ENCODE results near the gene ACSL4. TPM values are rescaled to one million over a fixed set of nuclear protein-coding genes. Genes with fewer than 3 reads are reported as not detected.

The ACSL4 gene
- total RNA-seq, 1 experiment from 2014 or later, result 85.8 TPM

DNA sequence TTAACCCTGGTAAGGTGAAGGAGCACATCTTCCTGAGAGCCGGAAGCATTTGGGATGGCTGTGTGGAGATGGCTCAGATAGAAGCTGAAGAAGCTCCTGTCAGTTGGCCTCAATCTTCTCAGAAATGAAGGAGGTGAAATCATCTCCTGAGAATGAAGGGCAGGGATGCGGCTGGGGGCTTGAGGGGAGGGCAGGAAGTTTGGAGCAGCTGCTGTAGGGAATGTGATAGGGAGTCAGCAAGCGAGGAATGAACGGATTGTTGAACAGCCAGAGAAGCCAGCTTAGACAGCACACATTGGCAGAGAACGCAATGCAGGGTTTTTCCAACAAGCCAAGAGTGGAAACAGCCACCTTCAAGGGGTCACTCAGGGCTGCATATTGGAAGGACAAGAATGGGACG, 118.1 kb downstream of the ACSL4 start:
- H3K9ac ChIP-seq (ENCODE audit: low read length), result no peak overlapping the region
- no peak overlapping the region for H3K27ac ChIP-seq (ENCODE audit: low read length)
- no peaks in the 10 kb centered on the region for H3K79me2 ChIP-seq (ENCODE audit: low read length)
- H3K4me2 ChIP-seq (ENCODE audit: low read depth, low read length, poor library complexity, severe bottlenecking), result no peak overlapping the region
- no peak for DNase-seq
- H3K9me3 ChIP-seq (ENCODE audit: low read length), result no peaks in the 10 kb centered on the region
- no peaks in the 10 kb centered on the region for H3K4me1 ChIP-seq (ENCODE audit: low read length)
- no peak overlapping the region for H3K4me3 ChIP-seq (ENCODE audit: low read length)
- no peaks in the 10 kb centered on the region for H3K9me2 ChIP-seq (replicated peaks; ENCODE audit: insufficient read depth, low read length)
- no peak overlapping the region for H2AFZ ChIP-seq (ENCODE audit: low read length)
- no peaks in the 10 kb centered on the region for H3K27me3 ChIP-seq (ENCODE audit: low read length)
- no peaks in the 10 kb centered on the region for H3K36me3 ChIP-seq (ENCODE audit: insufficient read depth, low read length)
- H4K20me1 ChIP-seq (ENCODE audit: insufficient read depth, low read depth, low read length), result no peaks in the 10 kb centered on the region

DNA sequence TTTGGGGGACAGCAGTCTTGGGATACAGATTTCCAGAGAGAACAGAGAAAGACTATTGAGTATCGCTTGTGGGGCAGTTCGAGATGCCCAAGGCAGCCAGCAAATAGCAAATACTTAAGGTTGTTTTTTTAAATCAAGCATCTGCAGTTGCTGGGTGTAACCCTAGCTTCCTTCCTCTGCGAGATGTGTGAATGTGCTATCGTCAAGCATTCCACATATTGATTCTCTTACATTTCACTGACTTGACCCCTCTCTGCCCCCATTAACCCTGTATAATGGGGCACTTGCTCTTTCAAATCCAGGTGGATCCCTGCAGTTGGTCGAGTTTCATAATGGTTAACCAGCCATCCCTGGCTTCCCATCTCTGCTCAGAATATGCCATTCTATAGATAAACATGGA, 131.6 kb downstream of the ACSL4 start:
- Histone ChIP-seq H3K9ac (ENCODE audit: low read length) (no peak overlapping the region), H3K27me3 (ENCODE audit: low read length) (no peaks in the 10 kb centered on the region), H3K4me2 (ENCODE audit: low read depth, low read length, poor library complexity, severe bottlenecking) (no peak overlapping the region), H3K36me3 (ENCODE audit: insufficient read depth, low read length) (no peaks in the 10 kb centered on the region), H3K27ac (ENCODE audit: low read length) (no peak overlapping the region), H3K4me1 (ENCODE audit: low read length) (no peaks in the 10 kb centered on the region), H3K4me3 (ENCODE audit: low read length) (no peak overlapping the region), H3K9me3 (ENCODE audit: low read length) (no peaks in the 10 kb centered on the region), H3K9me2 (replicated peaks; ENCODE audit: insufficient read depth, low read length) (no peaks in the 10 kb centered on the region), H3K79me2 (ENCODE audit: low read length) (no peaks in the 10 kb centered on the region), H4K20me1 (ENCODE audit: insufficient read depth, low read depth, low read length) (no peaks in the 10 kb centered on the region), H2AFZ (ENCODE audit: low read length) (no peak overlapping the region)
- DNase-seq, result no peak

GRCh38 chrX:109600237-109600651, 132.8 kb downstream of the ACSL4 start:
- H3K79me2 ChIP-seq (ENCODE audit: low read length), result no peaks in the 10 kb centered on the region
- H3K36me3 ChIP-seq (ENCODE audit: insufficient read depth, low read length), result no peaks in the 10 kb centered on the region
- no peaks in the 10 kb centered on the region for H4K20me1 ChIP-seq (ENCODE audit: insufficient read depth, low read depth, low read length)
- no peaks in the 10 kb centered on the region for H3K27me3 ChIP-seq (ENCODE audit: low read length)
- H3K27ac ChIP-seq (ENCODE audit: low read length), result no peak overlapping the region
- DNase-seq, result no peak
- H3K9ac ChIP-seq (ENCODE audit: low read length), result no peak overlapping the region
- no peak overlapping the region for H2AFZ ChIP-seq (ENCODE audit: low read length)
- H3K9me3 ChIP-seq (ENCODE audit: low read length), result no peaks in the 10 kb centered on the region
- H3K4me1 ChIP-seq (ENCODE audit: low read length), result no peaks in the 10 kb centered on the region
- H3K4me3 ChIP-seq (ENCODE audit: low read length), result no peak overlapping the region
- no peaks in the 10 kb centered on the region for H3K9me2 ChIP-seq (replicated peaks; ENCODE audit: insufficient read depth, low read length)
- H3K4me2 ChIP-seq (ENCODE audit: low read depth, low read length, poor library complexity, severe bottlenecking), result no peak overlapping the region

DNA sequence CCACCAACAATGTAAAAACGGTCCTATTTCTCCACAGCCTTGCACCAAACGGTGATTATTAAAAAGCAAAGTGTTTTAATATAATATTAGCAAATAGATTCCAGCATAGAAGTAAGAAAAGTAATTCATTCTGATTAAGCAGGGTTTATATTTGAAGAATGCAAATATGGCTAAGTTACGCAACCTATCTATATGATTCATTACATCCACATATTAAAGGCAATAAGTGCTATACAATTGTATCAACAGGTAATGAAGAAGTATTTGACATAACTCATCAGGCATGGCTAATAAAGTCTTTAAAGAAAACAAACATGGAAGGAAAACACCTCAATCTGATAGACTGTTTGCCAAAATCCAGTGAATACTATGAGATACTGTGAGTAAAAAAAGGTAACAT, 137.0 kb downstream of the ACSL4 start:
- H3K9me2 ChIP-seq (replicated peaks; ENCODE audit: insufficient read depth, low read length), result no peaks in the 10 kb centered on the region
- H3K9me3 ChIP-seq (ENCODE audit: low read length), result no peaks in the 10 kb centered on the region
- no peak overlapping the region for H3K4me2 ChIP-seq (ENCODE audit: low read depth, low read length, poor library complexity, severe bottlenecking)
- H3K4me3 ChIP-seq (ENCODE audit: low read length), result no peak overlapping the region
- no peaks in the 10 kb centered on the region for H3K36me3 ChIP-seq (ENCODE audit: insufficient read depth, low read length)
- no peak for DNase-seq
- H3K79me2 ChIP-seq (ENCODE audit: low read length), result no peaks in the 10 kb centered on the region
- H3K27ac ChIP-seq (ENCODE audit: low read length), result no peak overlapping the region
- no peak overlapping the region for H2AFZ ChIP-seq (ENCODE audit: low read length)
- H4K20me1 ChIP-seq (ENCODE audit: insufficient read depth, low read depth, low read length), result no peaks in the 10 kb centered on the region
- no peaks in the 10 kb centered on the region for H3K27me3 ChIP-seq (ENCODE audit: low read length)
- no peaks in the 10 kb centered on the region for H3K4me1 ChIP-seq (ENCODE audit: low read length)
- H3K9ac ChIP-seq (ENCODE audit: low read length), result no peak overlapping the region

Small RNA genes lying within 50 kb of the gene (small RNA-seq; reads per million reads assigned to genes)
- not detected for gene AL118496.2
- gene RF00019, result not detected

Other genes with a start within 250 kb of the ACSL4 start
- gene NXT2, start 196.4 kb downstream of the ACSL4 start, total RNA-seq (2014; rRNA removed; shearing (Covaris generic); ENCODE audit: low replicate concordance), result 9.9 and 27.7 TPM in 2 replicates
- gene KCNE5, start 108.1 kb downstream of the ACSL4 start, total RNA-seq (2014; rRNA removed; shearing (Covaris generic); ENCODE audit: low replicate concordance), result 0.61 and 0.82 TPM in 2 replicates